Measurements from ENCODE around the gene C2CD4B.

C2CD4B gene

DNA sequence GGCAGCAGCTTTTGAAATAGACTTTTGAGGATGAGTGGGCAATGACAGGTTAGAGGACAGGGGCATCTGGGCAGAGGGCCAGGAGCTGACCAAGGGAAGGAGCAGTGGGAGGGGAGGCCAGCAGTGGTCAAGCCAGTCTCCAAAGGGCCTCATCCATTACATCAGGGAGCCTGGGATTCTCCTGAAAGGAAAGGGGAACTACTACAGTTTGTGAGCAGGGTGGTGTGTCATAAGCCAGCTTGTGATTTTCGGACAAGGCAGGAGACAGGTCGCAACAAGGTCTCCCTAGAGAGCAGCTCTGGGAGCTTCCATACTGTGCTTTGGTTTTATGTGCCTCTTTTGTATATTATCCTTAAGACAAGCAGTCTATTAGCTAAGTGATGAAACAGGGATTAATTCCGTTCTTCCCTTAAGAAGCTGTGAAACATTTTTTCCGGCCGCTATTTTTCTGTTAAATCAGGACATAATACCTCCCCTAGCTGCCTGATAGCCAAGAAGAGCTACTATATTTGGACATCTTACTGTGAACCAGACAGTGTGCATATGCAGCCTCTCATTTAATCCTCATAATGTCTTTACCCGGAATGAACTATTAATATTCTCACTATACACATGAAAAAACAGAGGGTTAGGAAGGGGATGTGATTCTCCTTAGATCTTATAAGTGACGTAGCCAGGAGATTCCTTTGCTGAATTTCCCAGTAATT, 46.4 kb downstream of the C2CD4B start:
- DNase-seq, result peak; percentile 32

DNA sequence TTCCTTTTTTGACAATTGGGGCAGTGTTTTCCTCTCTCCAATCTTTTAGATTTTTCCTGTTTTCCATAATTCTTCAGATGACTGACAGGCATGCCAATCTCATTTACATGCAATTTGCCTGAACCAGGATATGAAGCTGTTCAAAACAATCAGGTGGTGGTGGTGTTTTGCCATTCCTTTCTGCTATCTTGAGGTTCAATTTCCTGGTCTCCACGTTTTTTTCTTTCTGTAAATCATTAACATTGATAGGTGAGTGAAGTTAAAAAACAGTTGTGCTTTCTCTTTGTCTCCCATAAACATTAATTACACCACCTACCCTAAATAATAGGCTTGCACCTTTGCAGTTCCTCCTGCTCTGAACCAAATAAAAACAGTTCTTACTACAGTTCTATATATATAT, 49.2 kb downstream of the C2CD4B start:
- DNase-seq, result no peak
